HG03520 (cell line): ENCODE results near the gene STK32B.

ENCODE experiments used
- ATAC-seq: cut with Tn5 transposase; IDR thresholded peaks from one replicate; pipeline ENCODE4 v1.9.1; 2021; ENCODE audit warnings: mild to moderate bottlenecking, moderate library complexity; ENCODE audit not compliant: unreplicated experiment

The STK32B gene

DNA sequence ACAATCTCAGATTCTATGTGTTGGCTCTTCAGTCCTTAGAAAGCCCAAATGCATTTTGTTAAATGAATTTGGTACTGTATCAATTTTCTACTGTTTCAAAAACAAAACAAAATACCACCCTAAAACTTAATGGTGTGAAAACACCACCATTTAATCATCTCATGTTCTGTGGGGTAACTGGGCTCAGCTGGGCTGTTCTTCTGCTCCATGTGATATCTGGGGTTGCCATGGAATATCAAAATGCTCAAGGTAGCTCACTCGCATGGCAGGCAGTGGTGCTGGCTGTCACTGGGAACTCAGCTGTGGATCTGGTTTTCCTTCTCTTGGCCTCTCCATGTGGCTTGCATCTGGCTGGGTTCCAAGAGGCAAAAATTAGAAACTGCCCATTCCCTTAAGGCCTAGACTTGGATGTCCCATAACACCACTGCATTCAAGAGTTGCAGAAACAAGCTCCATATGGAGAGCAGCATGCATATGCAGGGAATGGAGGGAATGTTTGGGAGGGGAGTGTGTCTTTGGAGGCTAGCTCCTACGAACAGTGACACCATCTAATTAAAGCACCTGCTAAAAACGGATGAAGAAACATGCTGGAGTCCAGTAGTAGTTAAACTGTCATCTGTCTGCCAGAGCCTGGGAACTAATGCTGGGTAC lies 279.2 kb downstream of the STK32B start:
- no peak for ATAC-seq

- no peak for ATAC-seq
These were observed 286.5 kb downstream of the STK32B start for GRCh38 chr4:5337731-5338130.

DNA sequence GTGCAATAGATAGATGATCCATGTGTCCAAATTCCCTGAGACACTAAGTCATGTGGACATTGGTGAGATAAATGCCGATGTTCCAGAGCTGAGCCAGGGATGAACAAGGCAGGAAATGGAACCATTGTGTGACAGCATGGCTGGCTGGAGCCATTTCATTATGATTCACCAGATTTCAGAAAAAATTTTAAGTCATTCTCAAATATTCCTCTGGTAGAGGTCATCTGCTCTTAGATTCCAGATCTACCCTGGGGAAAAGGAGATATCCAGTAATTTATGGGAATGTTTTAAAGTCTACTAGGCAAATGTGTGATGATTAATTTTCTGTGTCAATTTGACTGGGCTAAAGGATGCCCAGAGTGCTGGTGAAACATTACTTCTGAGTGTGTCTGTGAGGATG lies 287.3 kb downstream of the STK32B start:
- ATAC-seq: no peak

GRCh38 chr4:5340991-5341451 lies 289.7 kb downstream of the STK32B start:
- no peak for ATAC-seq

DNA sequence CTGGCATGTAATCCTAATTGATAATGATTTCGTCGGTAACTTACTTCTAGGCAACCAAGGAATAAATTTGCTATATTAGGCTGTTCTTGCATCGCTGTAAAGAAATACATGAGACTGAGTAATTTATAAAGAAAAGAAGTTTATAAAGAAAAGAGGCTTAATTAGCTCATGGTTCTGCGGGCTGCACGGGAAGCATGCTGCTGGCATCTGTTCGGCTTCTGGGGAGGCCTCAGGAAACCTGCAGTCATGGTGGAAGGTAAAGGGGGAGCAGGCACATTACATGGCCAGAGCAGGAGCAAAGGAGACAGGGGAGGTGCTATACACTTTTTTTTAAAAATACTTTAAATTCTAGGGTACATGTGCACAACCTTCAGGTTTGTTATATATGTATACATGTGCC lies 290.2 kb downstream of the STK32B start:
- ATAC-seq: no peak

GRCh38 chr4:5355846-5356245 lies 304.6 kb downstream of the STK32B start:
- ATAC-seq: no peak

GRCh38 chr4:5357870-5358269 lies 306.6 kb downstream of the STK32B start:
- ATAC-seq: no peak

GRCh38 chr4:5361968-5362367 lies 310.7 kb downstream of the STK32B start:
- no peak for ATAC-seq

DNA sequence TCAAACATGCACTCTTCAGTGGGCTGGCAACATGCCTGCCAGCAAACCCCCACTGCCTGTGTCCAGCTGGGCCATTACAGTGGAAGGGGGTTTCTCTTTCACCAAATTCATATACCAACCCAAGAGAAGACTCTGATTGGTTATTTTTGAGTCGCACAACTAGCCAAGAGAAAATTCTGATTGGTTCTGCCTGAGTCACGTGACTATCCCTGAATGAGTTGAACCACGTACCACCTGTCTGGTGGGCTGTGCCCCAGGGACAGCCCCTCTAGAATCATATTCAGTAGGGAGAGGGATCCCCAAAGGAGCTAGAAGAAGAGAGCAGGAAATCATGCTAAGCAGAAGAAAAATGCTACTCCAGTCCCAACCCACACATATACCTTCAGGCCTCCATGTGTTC lies 313.1 kb downstream of the STK32B start:
- ATAC-seq: no peak

DNA sequence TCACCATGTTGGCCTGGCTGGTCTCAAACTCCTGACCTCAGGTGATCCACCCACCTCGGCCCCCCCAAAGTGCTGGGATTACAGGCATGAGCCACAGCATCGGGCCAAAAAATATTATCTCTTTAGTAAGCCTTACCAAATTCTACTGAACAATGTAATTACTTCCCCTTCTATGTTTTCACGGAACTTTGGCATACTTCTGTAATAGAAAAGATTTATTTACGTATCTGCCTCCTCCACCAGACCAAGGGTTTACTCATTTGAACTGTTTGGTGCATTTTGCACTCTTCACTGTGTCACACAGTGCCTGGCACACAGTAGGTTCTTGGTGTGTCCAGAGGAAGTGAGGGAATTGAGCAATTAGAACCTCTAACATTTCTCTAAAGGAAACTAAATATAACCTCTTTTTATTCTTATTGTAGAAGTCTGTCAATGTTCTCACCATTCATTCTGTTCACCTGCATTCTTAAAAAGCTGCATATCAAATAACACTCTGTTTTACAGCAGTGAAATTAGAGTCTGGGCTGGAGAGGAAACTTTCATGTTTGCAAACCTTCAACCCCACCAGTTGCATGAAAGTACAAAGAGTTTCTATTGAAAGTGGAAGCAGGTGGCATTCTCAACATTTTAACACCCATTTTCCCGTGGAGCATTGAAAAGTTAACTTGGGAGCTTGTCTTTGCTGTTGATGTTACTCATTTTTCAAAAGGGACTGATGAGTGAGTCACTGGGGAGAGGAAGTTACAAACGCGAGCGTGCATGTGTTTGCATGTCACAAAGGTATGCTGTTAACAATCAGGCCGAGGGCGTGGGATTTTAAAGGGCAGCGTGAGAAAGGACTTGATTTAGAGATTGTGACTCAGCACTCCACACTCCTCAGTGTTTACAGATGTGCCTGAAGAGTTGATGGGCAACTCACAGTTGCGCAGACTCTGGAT lies 314.1 kb downstream of the STK32B start:
- ATAC-seq: no peak

DNA sequence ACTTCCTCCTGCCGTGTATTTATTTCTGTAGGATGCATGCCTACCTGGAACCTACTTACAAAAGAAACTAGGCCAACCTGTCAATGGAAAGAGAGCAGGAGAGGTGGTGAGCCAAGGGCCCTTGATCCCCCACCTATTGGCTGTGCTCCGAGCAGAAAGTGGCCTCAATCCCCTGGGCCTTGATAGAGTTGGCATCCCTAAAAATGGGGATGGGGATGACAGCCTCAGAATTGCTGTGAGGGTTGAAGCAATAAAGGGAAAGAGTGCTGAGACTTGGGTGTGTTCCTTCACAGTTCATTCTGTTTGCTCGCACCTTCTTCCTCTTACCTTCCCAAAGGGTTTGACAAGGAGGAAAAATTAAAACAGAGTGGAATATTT lies 314.7 kb downstream of the STK32B start:
- ATAC-seq: no peak

DNA sequence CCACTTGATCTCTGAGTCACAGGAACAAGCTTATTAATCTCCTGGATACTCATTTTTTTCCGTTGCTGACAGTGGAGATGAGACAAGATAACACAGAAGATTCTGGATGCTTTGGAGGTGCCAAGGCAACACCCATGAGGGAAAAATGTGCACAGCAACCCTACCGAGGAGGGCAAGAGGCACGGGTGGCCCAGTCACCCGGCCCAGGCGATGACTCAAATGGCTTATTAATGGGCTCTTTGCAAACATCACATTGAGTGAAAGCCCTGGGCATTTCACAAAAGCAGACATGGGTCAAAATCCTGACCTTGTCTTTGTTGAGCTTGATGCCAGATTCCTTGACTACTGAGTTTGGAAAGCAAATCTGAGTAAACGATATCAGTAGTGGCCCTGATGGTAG lies 315.1 kb downstream of the STK32B start:
- no peak for ATAC-seq

- ATAC-seq: no peak
These were observed 317.1 kb downstream of the STK32B start for GRCh38 chr4:5368426-5368825.

DNA sequence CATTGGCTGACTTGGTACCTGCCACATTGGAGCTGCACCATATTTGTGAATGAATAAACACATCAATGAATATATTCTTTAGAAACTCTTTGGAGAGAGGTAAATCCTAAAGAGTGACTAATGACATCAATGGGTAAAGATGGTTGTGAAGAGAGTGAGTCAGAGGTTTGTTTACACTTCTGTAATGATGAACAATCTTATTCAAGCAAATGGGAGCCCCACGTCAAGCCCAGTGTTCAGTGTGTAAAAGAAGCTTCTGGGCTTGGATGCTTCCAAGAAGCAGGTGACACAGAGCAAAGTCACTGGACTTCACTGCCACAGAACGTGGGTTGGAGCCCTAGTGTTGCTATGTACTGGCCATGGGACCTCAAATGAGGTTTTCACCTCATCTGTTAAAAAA lies 319.0 kb downstream of the STK32B start:
- ATAC-seq: no peak

DNA sequence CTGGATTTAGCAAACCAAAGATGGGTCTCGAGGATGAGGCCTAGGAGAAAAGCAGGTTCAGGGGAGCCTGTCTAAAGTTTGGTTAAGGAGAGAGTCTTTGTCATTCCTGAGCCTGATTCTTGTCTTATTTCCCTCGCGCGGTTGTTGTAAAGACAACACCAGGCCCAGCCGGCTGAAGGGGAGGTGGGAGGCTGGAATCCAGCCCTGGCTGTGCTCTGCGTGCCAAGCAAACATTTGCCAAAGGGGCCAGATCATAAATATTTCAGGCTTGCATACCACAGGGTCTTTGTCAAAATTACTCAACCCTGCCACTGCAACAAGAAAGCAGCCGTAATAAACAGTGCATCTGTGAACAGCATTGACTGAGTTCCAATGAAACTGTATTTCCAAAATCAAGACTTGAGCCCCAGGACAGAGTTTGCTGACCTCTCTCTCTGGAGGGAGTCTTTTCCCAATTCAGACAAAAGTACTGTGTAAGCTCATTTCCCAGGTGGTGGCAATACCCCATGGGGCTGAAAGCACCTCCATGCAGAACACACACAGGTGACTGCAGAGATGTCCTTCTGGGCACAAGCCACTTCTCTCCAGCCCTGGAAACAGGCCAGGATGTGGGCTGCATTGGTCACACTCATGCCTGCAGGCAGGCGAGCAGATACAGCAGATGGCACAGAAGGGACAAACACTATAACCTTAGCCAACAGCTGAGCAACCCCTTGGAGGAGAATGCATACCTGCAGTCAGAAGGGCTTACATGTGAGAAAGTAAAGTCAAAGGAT lies 320.3 kb downstream of the STK32B start:
- ATAC-seq: no peak

GRCh38 chr4:5372198-5372597 lies 320.9 kb downstream of the STK32B start:
- no peak for ATAC-seq

GRCh38 chr4:5373327-5373726 lies 322.0 kb downstream of the STK32B start:
- ATAC-seq: no peak

DNA sequence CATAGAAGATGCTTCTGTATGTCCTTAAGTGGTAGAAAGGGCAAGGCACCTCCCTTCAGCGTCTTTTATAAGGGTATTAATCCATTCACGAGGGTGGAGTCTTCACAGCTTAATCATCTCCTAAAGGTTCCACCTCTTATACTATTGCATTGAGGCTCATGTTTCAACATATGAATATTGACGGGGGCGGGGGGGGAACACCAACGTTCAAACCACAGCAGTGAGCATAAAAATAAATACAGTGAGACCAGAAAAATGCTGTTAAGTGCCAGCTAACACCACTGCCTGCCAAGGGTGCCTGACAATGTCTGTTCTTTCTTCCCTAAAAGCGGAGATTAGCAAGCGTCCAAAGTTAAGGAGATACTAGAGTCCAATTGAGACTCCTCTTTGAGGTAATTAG lies 323.3 kb downstream of the STK32B start:
- ATAC-seq: no peak

GRCh38 chr4:5374994-5375393 lies 323.7 kb downstream of the STK32B start:
- ATAC-seq: no peak

GRCh38 chr4:5376015-5376414 lies 324.7 kb downstream of the STK32B start:
- ATAC-seq: no peak

DNA sequence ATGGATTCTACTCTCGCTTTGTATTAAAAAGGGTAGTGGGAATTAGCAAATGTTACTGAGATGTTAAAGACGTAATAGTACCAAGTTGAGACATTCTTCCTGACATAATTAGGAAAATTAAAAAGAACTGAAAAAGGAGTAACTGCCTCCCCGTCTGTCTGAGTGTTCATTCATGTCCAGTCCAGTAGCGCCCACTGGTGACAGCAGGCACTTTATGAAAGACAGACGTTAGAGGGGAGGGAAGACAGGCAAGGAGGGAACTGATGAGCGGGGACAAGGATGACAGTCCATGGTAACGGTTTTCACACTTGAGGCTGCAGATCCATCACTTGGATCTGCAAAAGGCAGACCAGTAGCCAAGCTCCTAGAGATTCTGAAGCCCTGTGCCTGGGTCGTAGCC lies 326.7 kb downstream of the STK32B start:
- ATAC-seq: no peak

GRCh38 chr4:5379895-5380294 lies 328.6 kb downstream of the STK32B start:
- no peak for ATAC-seq
